Activated B cell treated with CpG ODN at 0.5 μM for 24 hours (primary cell): ENCODE measurements around the gene KANSL2. TPM values are rescaled to one million over a fixed set of nuclear protein-coding genes. Genes with fewer than 3 reads are reported as not detected.
"Not testable (repeated sequence)": the region's sequence is repeated elsewhere in the genome, so short reads cannot be mapped to it uniquely, and the experiment has no call there.

Source experiments
- ATAC-seq: fragments of 200-7000 bp; cut with Tn5 transposase; one replicate; pipeline ENCODE4 v1.10.0; 2021; ENCODE audit warnings: low read depth, mild to moderate bottlenecking, moderate library complexity
- CTCF ChIA-PET: fragments of 350-600 bp; sonication (Branson Sonifier 250); formaldehyde crosslinking; loops from one replicate; lab custom pipeline; 2021; ENCODE audit warnings: antibody characterized with exemption; lab: Charles Lee
- POLR2A ChIA-PET: fragments of 350-600 bp; sonication (Branson Sonifier 250); formaldehyde crosslinking; loops from one replicate; lab custom pipeline; 2021; ENCODE audit warnings: antibody characterized with exemption; lab: Charles Lee
- DNase-seq: peaks from one replicate; pipeline ENCODE4 v3.0.0; 2022
- H3K27ac Mint-ChIP-seq: one replicate; pipeline ENCODE4 v1.8.0; 2020; ENCODE audit warnings: mixed read lengths
- H3K27me3 Mint-ChIP-seq: one replicate; pipeline ENCODE4 v1.8.0; 2021; ENCODE audit warnings: mixed read lengths
- H3K36me3 Mint-ChIP-seq: one replicate; pipeline ENCODE4 v1.8.0; 2021; ENCODE audit warnings: low read depth, mixed read lengths
- H3K4me1 Mint-ChIP-seq: one replicate; pipeline ENCODE4 v1.8.0; 2021; ENCODE audit warnings: mixed read lengths
- H3K4me3 Mint-ChIP-seq: one replicate; pipeline ENCODE4 v1.8.0; 2020; ENCODE audit warnings: mild to moderate bottlenecking, mixed read lengths
- H3K9me3 Mint-ChIP-seq: one replicate; pipeline ENCODE4 v1.8.0; 2020; ENCODE audit warnings: mixed read lengths
- intact Hi-C: fragments of 100-400 bp; cut with micrococcal nuclease; formaldehyde crosslinking; loops from one replicate; pipeline ENCODE4 v1.15.1; 2024
- total RNA-seq: library from RNA; stranded (reverse); gene quantifications from 2 replicates; pipeline ENCODE4 v1.2.3, GENCODE V29; 2022
- TF ChIP-seq, protein P1 (sequence below): fragments of 200-600 bp; IDR thresholded peaks from one replicate; pipeline ENCODE4 v1.8.0; 2022; ENCODE audit warnings: antibody characterized with exemption, mild to moderate bottlenecking

KANSL2 gene
- total RNA-seq, 1 donor from 2014 or later, result 59.5 TPM

DNA sequence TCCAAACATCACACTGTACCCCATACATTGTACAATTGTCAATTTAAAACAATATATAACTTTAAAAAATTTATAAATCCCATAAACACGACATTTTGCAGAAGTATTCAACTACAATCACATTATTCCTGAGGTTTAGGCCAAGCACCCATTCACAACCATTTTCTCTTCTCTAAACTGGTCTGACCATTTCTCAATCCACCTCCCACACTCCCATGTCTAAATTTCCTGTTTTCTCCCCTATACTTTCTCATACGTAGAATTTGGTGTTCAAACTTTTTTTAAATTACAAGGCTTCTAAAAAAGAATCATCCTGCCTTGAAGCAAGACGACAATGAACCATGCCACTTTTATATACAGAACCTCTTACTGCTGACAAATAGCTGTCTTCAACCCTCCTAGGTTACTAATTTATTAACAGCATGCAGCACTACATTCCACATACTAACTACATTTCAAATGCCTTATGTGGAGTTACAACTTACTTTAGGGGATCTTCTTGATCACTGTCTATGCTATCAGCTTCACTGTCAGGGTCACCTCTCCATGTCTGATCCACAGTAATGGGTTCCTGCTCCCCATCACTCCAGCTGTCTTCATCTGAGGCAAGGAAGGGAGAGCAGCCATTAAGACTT is 3.4 kb downstream of the KANSL2 start:
- Mint-ChIP-seq H3K9me3 (no peaks in the 10 kb centered on the region), H3K4me3 (peak overlapping the region; percentile 24), H3K36me3 (peaks cover 60% of the 10 kb centered on the region), H3K4me1 (peaks cover 52% of the 10 kb centered on the region), H3K27ac (no peak overlapping the region), H3K27me3 (no peaks in the 10 kb centered on the region)
- intact Hi-C loops, result no loop called here
- ATAC-seq (no peak), DNase-seq (no peak)
- ChIA-PET POLR2A (no interaction called here), CTCF (no interaction called here)
- TF ChIP-seq, protein P1, sequence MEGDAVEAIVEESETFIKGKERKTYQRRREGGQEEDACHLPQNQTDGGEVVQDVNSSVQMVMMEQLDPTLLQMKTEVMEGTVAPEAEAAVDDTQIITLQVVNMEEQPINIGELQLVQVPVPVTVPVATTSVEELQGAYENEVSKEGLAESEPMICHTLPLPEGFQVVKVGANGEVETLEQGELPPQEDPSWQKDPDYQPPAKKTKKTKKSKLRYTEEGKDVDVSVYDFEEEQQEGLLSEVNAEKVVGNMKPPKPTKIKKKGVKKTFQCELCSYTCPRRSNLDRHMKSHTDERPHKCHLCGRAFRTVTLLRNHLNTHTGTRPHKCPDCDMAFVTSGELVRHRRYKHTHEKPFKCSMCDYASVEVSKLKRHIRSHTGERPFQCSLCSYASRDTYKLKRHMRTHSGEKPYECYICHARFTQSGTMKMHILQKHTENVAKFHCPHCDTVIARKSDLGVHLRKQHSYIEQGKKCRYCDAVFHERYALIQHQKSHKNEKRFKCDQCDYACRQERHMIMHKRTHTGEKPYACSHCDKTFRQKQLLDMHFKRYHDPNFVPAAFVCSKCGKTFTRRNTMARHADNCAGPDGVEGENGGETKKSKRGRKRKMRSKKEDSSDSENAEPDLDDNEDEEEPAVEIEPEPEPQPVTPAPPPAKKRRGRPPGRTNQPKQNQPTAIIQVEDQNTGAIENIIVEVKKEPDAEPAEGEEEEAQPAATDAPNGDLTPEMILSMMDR, result no peak

DNA sequence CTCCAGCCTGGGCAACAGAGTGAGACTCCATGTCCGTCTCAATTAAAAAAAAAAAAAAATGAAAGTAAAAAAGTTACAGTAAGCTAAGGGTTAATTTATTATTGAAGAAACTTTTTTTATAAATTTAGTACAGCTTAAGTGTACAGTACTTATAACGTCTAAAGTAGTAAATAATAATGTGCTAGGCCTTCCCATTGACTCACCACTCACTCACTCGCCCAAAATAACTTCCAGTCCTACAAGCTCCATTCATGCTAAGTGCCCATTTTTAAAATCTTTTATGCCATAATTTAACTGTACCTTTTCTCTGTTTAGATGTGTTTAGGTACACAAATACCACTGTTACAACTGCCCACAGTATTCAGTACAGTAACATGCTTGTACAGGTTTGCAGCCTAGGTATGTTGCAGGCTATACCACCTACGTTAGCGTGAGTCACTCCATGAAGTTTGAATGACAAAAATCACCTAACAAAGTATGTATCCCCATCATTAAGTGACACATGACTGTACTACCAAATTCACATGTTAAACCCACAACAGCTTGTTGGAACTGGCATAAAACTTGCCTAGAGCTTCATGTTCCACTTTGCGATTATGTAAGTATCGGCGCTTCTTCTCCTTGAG is 10.7 kb downstream of the KANSL2 start:
- Mint-ChIP-seq H3K4me3 (no peak overlapping the region), H3K27ac (no peak overlapping the region), H3K9me3 (no peaks in the 10 kb centered on the region), H3K4me1 (peaks cover 1% of the 10 kb centered on the region), H3K36me3 (peaks cover 65% of the 10 kb centered on the region), H3K27me3 (no peaks in the 10 kb centered on the region)
- ChIA-PET POLR2A (interaction anchor here (1.3 kb wide), 1 partner anchor 11 kb away, joined by 5 read pairs; the partner anchor contains the start of gene KANSL2), CTCF (no interaction called here)
- ATAC-seq, result no peak
- TF ChIP-seq, protein P1, result no peak
- intact Hi-C loops, result no loop called here
- no peak for DNase-seq

DNA sequence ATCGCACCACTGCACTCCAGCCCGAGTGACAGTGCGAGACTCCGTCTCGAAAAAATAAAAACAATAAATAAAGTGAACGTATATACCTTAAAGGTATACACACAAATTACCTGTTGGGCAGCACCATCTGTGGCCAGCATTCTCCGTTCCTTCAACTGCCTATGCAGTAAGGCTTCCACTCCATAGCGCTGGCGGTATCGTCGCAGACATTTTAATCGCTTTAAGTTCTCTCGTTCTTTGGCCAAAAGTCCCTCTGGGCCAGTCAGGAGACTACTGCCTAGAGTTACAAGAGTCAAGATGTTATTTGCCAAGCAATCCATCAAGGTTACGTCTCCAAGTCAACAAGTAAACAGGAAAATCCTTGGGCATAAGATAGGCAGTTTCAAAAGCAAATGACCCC is 13.0 kb downstream of the KANSL2 start:
- Mint-ChIP-seq H3K9me3 (no peaks in the 10 kb centered on the region), H3K36me3 (peaks cover 63% of the 10 kb centered on the region), H3K27ac (no peak overlapping the region), H3K4me3 (no peak overlapping the region), H3K4me1 (no peaks in the 10 kb centered on the region), H3K27me3 (no peaks in the 10 kb centered on the region)
- intact Hi-C loops, result no loop called here
- ChIA-PET CTCF (no interaction called here), POLR2A (no interaction called here)
- TF ChIP-seq, protein P1, result no peak
- ATAC-seq (no peak), DNase-seq (no peak)

DNA sequence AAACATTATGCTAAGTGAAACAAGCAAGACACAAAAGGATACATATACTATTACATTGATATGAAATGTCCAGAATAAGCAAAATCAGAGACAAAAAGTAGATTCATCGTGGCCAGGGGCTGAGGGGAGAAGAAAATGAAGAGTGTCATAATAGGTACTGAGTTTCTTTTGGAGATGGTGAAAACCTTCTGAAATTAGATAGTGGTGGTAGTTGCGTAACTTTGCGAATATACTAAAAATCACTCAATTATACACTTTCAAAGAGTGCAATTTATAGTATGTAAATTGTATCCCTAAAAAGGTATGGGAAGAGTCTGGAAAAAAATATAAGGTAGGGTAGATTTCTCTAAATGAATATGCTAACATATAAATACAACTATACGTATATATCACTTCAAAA is 22.2 kb downstream of the KANSL2 start:
- no peak for DNase-seq
- Mint-ChIP-seq H3K36me3 (peaks cover 69% of the 10 kb centered on the region), H3K27me3 (no peaks in the 10 kb centered on the region), H3K4me1 (no peaks in the 10 kb centered on the region), H3K4me3 (no peak overlapping the region), H3K27ac (no peak overlapping the region), H3K9me3 (no peaks in the 10 kb centered on the region)
- ATAC-seq, result no peak
- ChIA-PET CTCF (no interaction called here), POLR2A (no interaction called here)
- TF ChIP-seq, protein P1, result no peak
- intact Hi-C loops, result no loop called here

DNA sequence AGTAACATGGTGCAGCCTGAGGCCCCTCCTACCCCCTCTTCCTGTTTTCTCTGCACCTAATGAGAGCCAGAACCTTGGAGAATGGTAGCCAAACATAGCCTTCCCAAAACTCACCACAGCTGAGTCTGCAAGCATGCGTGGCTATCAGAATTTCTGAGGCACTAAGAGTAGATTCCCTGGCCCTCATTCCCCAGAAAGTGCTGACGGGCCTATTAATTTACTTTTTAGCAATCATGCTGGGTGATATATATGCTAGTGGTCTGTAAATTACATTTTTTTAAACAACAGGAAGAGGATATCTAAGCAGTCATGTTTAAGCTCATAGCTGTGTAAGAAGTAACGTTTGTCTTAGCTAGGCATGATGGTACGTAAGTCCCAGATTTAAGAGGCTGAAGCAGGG is 30.4 kb downstream of the KANSL2 start:
- intact Hi-C loops, result no loop called here
- H3K27ac Mint-ChIP-seq, result no peak overlapping the region
- ATAC-seq (no peak), DNase-seq (no peak)
- no peaks in the 10 kb centered on the region for H3K4me1 Mint-ChIP-seq
- no peaks in the 10 kb centered on the region for H3K27me3 Mint-ChIP-seq
- ChIA-PET POLR2A (no interaction called here), CTCF (no interaction called here)
- H3K36me3 Mint-ChIP-seq, result peaks cover 71% of the 10 kb centered on the region
- H3K4me3 Mint-ChIP-seq, result no peak overlapping the region
- no peaks in the 10 kb centered on the region for H3K9me3 Mint-ChIP-seq
- TF ChIP-seq, protein P1, result no peak

DNA sequence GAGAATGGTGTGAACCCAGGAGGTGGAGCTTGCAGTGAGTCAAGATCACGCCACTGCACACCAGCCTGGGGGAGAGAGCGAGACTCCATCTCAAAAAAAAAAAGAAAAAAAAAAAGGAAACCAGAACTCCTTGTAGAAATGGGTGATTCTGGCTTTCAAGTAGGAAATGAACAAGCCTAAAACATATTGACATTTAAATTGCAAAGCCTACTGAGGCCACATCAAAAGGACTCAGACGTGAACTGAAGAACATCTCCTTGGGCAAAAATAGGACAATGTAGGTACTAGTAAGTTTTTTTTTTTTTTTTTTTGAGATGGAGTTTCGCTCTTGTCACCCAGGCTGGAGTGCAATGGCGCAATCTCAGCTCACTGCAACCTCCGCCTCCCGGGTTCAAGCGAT is 36.7 kb downstream of the KANSL2 start:
- peaks cover 42% of the 10 kb centered on the region for H3K36me3 Mint-ChIP-seq
- DNase-seq, H3K9me3 Mint-ChIP-seq, H3K27ac Mint-ChIP-seq, H3K4me1 Mint-ChIP-seq, ATAC-seq, H3K27me3 Mint-ChIP-seq, CTCF ChIA-PET, H3K4me3 Mint-ChIP-seq, intact Hi-C loops: not testable (repeated sequence)
- POLR2A ChIA-PET, result interaction anchor here (0.6 to 0.7 kb wide), 3 partner anchors 13 to 446 kb away, joined by 3 to 6 read pairs (median 3); no protein-coding TSS in a partner anchor
